ENCODE data around the gene XXYLT1. TPM values are rescaled to one million over a fixed set of nuclear protein-coding genes. Genes with fewer than 3 reads are reported as not detected.

Gene XXYLT1
- total and polyA plus RNA-seq, 10 of the 15 experiments (the other 5 are each of a cell fraction or from before 2014, with no cell fraction given) = 1.2 to 14.2 (median 9.3) TPM

DNA sequence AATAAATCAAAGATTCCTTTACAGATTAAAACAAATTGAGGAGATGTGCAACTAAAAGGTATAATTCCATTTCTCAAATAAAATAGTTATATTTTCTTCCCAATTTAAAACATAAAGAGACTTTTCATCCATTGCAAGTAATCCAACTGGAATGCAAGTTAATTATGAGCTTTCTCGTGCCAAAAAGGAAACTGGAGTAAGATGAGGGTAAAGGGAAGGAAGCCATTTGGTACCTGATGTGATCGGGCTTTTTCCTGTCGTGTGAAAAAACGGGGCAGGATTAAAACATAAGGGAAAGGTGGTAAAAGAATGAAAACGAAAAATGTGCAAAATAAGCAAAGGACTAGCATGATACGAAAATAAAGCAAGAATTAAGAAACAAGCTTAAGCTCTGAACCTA is 41.8 kb upstream of the XXYLT1 start:
- RAD21 ChIA-PET (ENCODE audit: unreplicated experiment) = interaction anchor here (1.1 kb wide), 1 partner anchor 9 kb away, joined by 3 read pairs; no protein-coding TSS in a partner anchor
- H4K20me1 ChIP-seq (ENCODE audit: control insufficient read depth, insufficient read depth) = no peaks in the 10 kb centered on the region

More for the DNA sequence above, 41.8 kb upstream of the XXYLT1 start:
- no peak for FAIRE-seq
- H3K27me3 ChIP-seq (replicated peaks in 1 of 2; ENCODE audit: control insufficient read depth in 2 of 2, insufficient read depth in 2 of 2, low read length in 1 of 2) = no peaks in the 10 kb centered on the region
- H3K4me3 ChIP-seq = no peak overlapping the region
- peaks cover 0 to 9% of the 10 kb centered on the region in 2 experiments; a peak in 2 of 4 replicates for H3K36me3 ChIP-seq (ENCODE audit: control insufficient read depth in 2 of 2, insufficient read depth in 2 of 2, low read length in 1 of 2)
- no peaks in the 10 kb centered on the region for H3K4me1 ChIP-seq (ENCODE audit: control insufficient read depth, insufficient read depth, low read length)
- in situ Hi-C loops (cut with MboI) = no loop called here
- ChIA-PET SMC1A (ENCODE audit: uncharacterized antibody, unreplicated experiment) (interaction anchor here (1.1 to 1.3 kb wide), 3 partner anchors 19 to 83 kb away, joined by 3 read pairs; no protein-coding TSS in a partner anchor), POLR2A (no interaction called here), CTCF (interaction anchor here (2.4 kb wide), 1 partner anchor 210 kb away, joined by 6 read pairs; no protein-coding TSS in a partner anchor)
- intact Hi-C loops (cut with micrococcal nuclease; ENCODE audit: unreplicated experiment) = no loop called here
- H3K9me3 ChIP-seq (replicated peaks; ENCODE audit: control insufficient read depth, insufficient read depth, low read length) = no peaks in the 10 kb centered on the region; the same call in 2 of the 3 replicates
- no peak overlapping the region for H3K9ac ChIP-seq (ENCODE audit: control insufficient read depth, insufficient read depth, low read length)
- no peak for ATAC-seq
- no peak for DNase-seq (ENCODE audit: low read depth, low spot score)
- 87% methylated on average over 6 of the region's 6 CpGs for WGBS (ENCODE audit: insufficient coverage, insufficient replicate concordance, low lambda C conversion rate, missing lambda C conversion rate)
- no peak overlapping the region for H3K4me2 ChIP-seq (ENCODE audit: control insufficient read depth, insufficient read depth)
- TF ChIP-seq TCF7 (IDR thresholded peaks at IDR 0.05; ENCODE audit: borderline replicate concordance) = no peak
- TF ChIP-seq MTA2 (IDR thresholded peaks at IDR 0.05; ENCODE audit: low read depth) = no peak
- no peak for TF ChIP-seq NFIC (IDR thresholded peaks at IDR 0.05; ENCODE audit: low read depth, low read length)
- no peak for TF ChIP-seq IRF4 (IDR thresholded peaks at IDR 0.05; ENCODE audit: low read depth, low read length)
- no peak for TF ChIP-seq PAX8 (IDR thresholded peaks at IDR 0.05)
- TF ChIP-seq, protein P1, sequence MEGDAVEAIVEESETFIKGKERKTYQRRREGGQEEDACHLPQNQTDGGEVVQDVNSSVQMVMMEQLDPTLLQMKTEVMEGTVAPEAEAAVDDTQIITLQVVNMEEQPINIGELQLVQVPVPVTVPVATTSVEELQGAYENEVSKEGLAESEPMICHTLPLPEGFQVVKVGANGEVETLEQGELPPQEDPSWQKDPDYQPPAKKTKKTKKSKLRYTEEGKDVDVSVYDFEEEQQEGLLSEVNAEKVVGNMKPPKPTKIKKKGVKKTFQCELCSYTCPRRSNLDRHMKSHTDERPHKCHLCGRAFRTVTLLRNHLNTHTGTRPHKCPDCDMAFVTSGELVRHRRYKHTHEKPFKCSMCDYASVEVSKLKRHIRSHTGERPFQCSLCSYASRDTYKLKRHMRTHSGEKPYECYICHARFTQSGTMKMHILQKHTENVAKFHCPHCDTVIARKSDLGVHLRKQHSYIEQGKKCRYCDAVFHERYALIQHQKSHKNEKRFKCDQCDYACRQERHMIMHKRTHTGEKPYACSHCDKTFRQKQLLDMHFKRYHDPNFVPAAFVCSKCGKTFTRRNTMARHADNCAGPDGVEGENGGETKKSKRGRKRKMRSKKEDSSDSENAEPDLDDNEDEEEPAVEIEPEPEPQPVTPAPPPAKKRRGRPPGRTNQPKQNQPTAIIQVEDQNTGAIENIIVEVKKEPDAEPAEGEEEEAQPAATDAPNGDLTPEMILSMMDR (IDR thresholded peaks at IDR 0.05 in 2 of 3, conservative IDR thresholded peaks at IDR 0.05 in 1 of 3; ENCODE audit: control insufficient read depth in 2 of 3, extremely low read depth in 1 of 3, insufficient read depth in 1 of 3, low read depth in 3 of 3, low read length in 3 of 3) = no peak
- no TSS peak for BruUV-seq (replicated peaks)
- no peaks in the 10 kb centered on the region for H3K79me2 ChIP-seq (ENCODE audit: control insufficient read depth, insufficient read depth, low read length)
- H3K27ac ChIP-seq (ENCODE audit: control insufficient read depth, insufficient read depth) = no peak overlapping the region
- no peak overlapping the region for H2AFZ ChIP-seq (ENCODE audit: control insufficient read depth, low read depth, low read length)
